Measurements from ENCODE around the gene MOK. TPM values are rescaled to one million over a fixed set of nuclear protein-coding genes. Genes with fewer than 3 reads are reported as not detected.

Gene MOK
- total RNA-seq, 4 donors from 2014 or later = 1.3 to 2.8 (median 2.3) TPM

- no peaks in the 10 kb centered on the region for H3K4me1 ChIP-seq
- no peak for DNase-seq
- no peak overlapping the region for H3K27ac ChIP-seq
- no peaks in the 10 kb centered on the region for H3K36me3 ChIP-seq
- H3K27me3 ChIP-seq = no peaks in the 10 kb centered on the region
- no peak overlapping the region for H3K4me3 ChIP-seq
- TF ChIP-seq POLR2A (IDR thresholded peaks at IDR 0.05) (no peak), CTCF (IDR thresholded peaks at IDR 0.05 in 4 of 5, conservative IDR thresholded peaks at IDR 0.05 in 1 of 5) (no peak)
- ATAC-seq = no peak
- H3K9me3 ChIP-seq = no peaks in the 10 kb centered on the region
- in situ Hi-C loops (cut with MboI; ENCODE audit: low sequenced_read_pairs in 4 of 4) = no loop called here
- intact Hi-C loops (cut with DNase I; ENCODE audit: low total_unique reads) = no loop called here
These were observed 40.6 kb downstream of the MOK start for GRCh38 chr14:102264355-102264754.

GRCh38 chr14:102262929-102263462 is 42.0 kb downstream of the MOK start:
- H3K9me3 ChIP-seq = no peaks in the 10 kb centered on the region
- no peaks in the 10 kb centered on the region for H3K36me3 ChIP-seq
- in situ Hi-C loops (cut with MboI; ENCODE audit: low sequenced_read_pairs in 4 of 4) (no loop called here), intact Hi-C loops (cut with DNase I; ENCODE audit: low total_unique reads) (no loop called here)
- DNase-seq = no peak
- TF ChIP-seq POLR2A (IDR thresholded peaks at IDR 0.05) (no peak), CTCF (IDR thresholded peaks at IDR 0.05 in 4 of 5, conservative IDR thresholded peaks at IDR 0.05 in 1 of 5) (no peak)
- no peak overlapping the region for H3K4me3 ChIP-seq
- no peaks in the 10 kb centered on the region for H3K27me3 ChIP-seq
- ATAC-seq = no peak
- H3K27ac ChIP-seq = no peak overlapping the region
- H3K4me1 ChIP-seq = no peaks in the 10 kb centered on the region

- Histone ChIP-seq H3K9me3 (no peaks in the 10 kb centered on the region), H3K27ac (no peak overlapping the region), H3K4me1 (no peaks in the 10 kb centered on the region), H3K36me3 (no peaks in the 10 kb centered on the region), H3K4me3 (no peak overlapping the region), H3K27me3 (no peaks in the 10 kb centered on the region)
- in situ Hi-C loops (cut with MboI; ENCODE audit: low sequenced_read_pairs in 4 of 4) (no loop called here), intact Hi-C loops (cut with DNase I; ENCODE audit: low total_unique reads) (no loop called here)
- DNase-seq (no peak), ATAC-seq (no peak)
- no peak for TF ChIP-seq POLR2A (IDR thresholded peaks at IDR 0.05)
- no peak for TF ChIP-seq CTCF (IDR thresholded peaks at IDR 0.05 in 4 of 5, conservative IDR thresholded peaks at IDR 0.05 in 1 of 5)
These were observed 46.8 kb downstream of the MOK start for GRCh38 chr14:102258136-102258535.

- TF ChIP-seq CTCF (IDR thresholded peaks at IDR 0.05 in 4 of 5, conservative IDR thresholded peaks at IDR 0.05 in 1 of 5) = no peak
- no peak for TF ChIP-seq POLR2A (IDR thresholded peaks at IDR 0.05)
- Histone ChIP-seq H3K9me3 (no peaks in the 10 kb centered on the region), H3K4me1 (no peaks in the 10 kb centered on the region), H3K4me3 (no peak overlapping the region), H3K27ac (no peak overlapping the region), H3K36me3 (no peaks in the 10 kb centered on the region), H3K27me3 (no peaks in the 10 kb centered on the region)
- ATAC-seq (no peak), DNase-seq (no peak)
- intact Hi-C loops (cut with DNase I; ENCODE audit: low total_unique reads) (no loop called here), in situ Hi-C loops (cut with MboI; ENCODE audit: low sequenced_read_pairs in 4 of 4) (no loop called here)
These were observed 48.2 kb downstream of the MOK start for GRCh38 chr14:102256716-102257115.
